OCI-LY1 (cell line): ENCODE results near the gene GMEB2.

Source experiments
- H2AFZ ChIP-seq: fragments of 200-600 bp; sonication (generic), shearing (Covaris generic); 2 replicates; pipeline ENCODE4 v1.6.0; 2014; ENCODE audit warnings: antibody characterized with exemption, mild to moderate bottlenecking, low read length
- H3F3A ChIP-seq: fragments of 200-600 bp; sonication (generic), shearing (Covaris generic); 2 replicates; pipeline ENCODE4 v1.6.0; 2014; ENCODE audit warnings: mild to moderate bottlenecking, antibody characterized with exemption, low read length, moderate library complexity; ENCODE audit not compliant: insufficient read depth
- H3K27ac ChIP-seq: fragments of 200-600 bp; sonication (generic); 2 replicates; pipeline ENCODE4 v1.5.1; 2014; ENCODE audit warnings: low read length, mixed run types, mild to moderate bottlenecking, low read depth; ENCODE audit not compliant: poor library complexity, severe bottlenecking
- H3K27me3 ChIP-seq: fragments of 200-600 bp; sonication (generic); 2 replicates; pipeline ENCODE4 v1.6.0; 2014; ENCODE audit warnings: antibody characterized with exemption, mild to moderate bottlenecking, low read length, moderate library complexity; ENCODE audit not compliant: insufficient read depth
- H3K36me3 ChIP-seq: fragments of 200-600 bp; sonication (generic); 2 replicates; pipeline ENCODE4 v1.6.1; 2014; ENCODE audit warnings: mild to moderate bottlenecking, antibody characterized with exemption, low read length, moderate library complexity, mixed read lengths; ENCODE audit not compliant: insufficient read depth
- H3K4me1 ChIP-seq: fragments of 200-600 bp; sonication (generic); 2 replicates; pipeline ENCODE4 v1.5.1; 2014; ENCODE audit warnings: mild to moderate bottlenecking, low read length, moderate library complexity; ENCODE audit not compliant: insufficient read depth, severe bottlenecking
- H3K4me2 ChIP-seq: fragments of 200-600 bp; sonication (generic), shearing (Covaris generic); 2 replicates; pipeline ENCODE4 v1.6.1; 2014; ENCODE audit warnings: low read length
- H3K4me3 ChIP-seq: fragments of 200-600 bp; sonication (generic); 2 replicates; pipeline ENCODE4 v1.5.1; 2014; ENCODE audit warnings: low read length, low read depth, mild to moderate bottlenecking, mixed read lengths; ENCODE audit not compliant: poor library complexity, severe bottlenecking
- H3K79me2 ChIP-seq: fragments of 200-600 bp; shearing (Covaris generic); 2 replicates; pipeline ENCODE4 v1.6.1; 2016; ENCODE audit warnings: mixed run types, low read length, mixed read lengths; ENCODE audit not compliant: insufficient read depth
- H3K9ac ChIP-seq: fragments of 200-600 bp; sonication (generic), shearing (Covaris generic); 2 replicates; pipeline ENCODE4 v1.6.1; 2014; ENCODE audit warnings: mild to moderate bottlenecking, low read length, mixed read lengths
- H3K9me2 ChIP-seq: fragments of 200-600 bp; sonication (generic), shearing (Covaris generic); 2 replicates; pipeline ENCODE4 v1.6.1; 2014; ENCODE audit warnings: low read depth, mild to moderate bottlenecking, low read length, mixed read lengths
- H3K9me3 ChIP-seq: fragments of 200-600 bp; shearing (Covaris generic); 2 replicates; pipeline ENCODE4 v1.6.1; 2014; ENCODE audit warnings: low read length, mixed read lengths
- H4K20me1 ChIP-seq: fragments of 200-600 bp; sonication (generic), shearing (Covaris generic); 2 replicates; pipeline ENCODE4 v1.6.0; 2016; ENCODE audit warnings: mild to moderate bottlenecking, low read length; ENCODE audit not compliant: insufficient read depth
- CTCF ChIP-seq: fragments of 200-600 bp; sonication (generic), shearing (Covaris generic); IDR thresholded peaks from 2 replicates; pipeline ENCODE4 v1.5.1; 2017; ENCODE audit warnings: mild to moderate bottlenecking, antibody characterized with exemption, low read length, moderate library complexity, mixed read lengths
- EZH2 ChIP-seq: fragments of 200-600 bp; sonication (generic), shearing (Covaris generic); IDR thresholded peaks from 2 replicates; pipeline ENCODE4 v1.8.0; 2017; ENCODE audit warnings: borderline replicate concordance, mixed run types, mild to moderate bottlenecking, antibody characterized with exemption, low read length, moderate library complexity, mixed read lengths

GMEB2 gene

GRCh38 chr20:63665708-63666107 is 38.8 kb upstream of the GMEB2 start:
- Histone ChIP-seq H3K9ac (no peak overlapping the region), H4K20me1 (no peaks in the 10 kb centered on the region), H3K27ac (no peak overlapping the region), H3K9me3 (no peaks in the 10 kb centered on the region), H3K4me2 (no peak overlapping the region), H3K4me3 (no peak overlapping the region), H3K27me3 (no peaks in the 10 kb centered on the region), H3K79me2 (no peaks in the 10 kb centered on the region), H2AFZ (no peak overlapping the region), H3K4me1 (no peaks in the 10 kb centered on the region), H3K36me3 (peaks cover 61% of the 10 kb centered on the region), H3K9me2 (no peaks in the 10 kb centered on the region), H3F3A (no peaks in the 10 kb centered on the region)
- no peak for TF ChIP-seq CTCF
- TF ChIP-seq EZH2: no peak

GRCh38 chr20:63664861-63665594 is 38.1 kb upstream of the GMEB2 start:
- TF ChIP-seq EZH2 (no peak), CTCF (no peak)
- Histone ChIP-seq H4K20me1 (no peaks in the 10 kb centered on the region), H3K27ac (no peak overlapping the region), H2AFZ (no peak overlapping the region), H3F3A (no peaks in the 10 kb centered on the region), H3K36me3 (peaks cover 66% of the 10 kb centered on the region), H3K27me3 (no peaks in the 10 kb centered on the region), H3K4me1 (no peaks in the 10 kb centered on the region), H3K4me3 (no peak overlapping the region), H3K9ac (no peak overlapping the region), H3K79me2 (no peaks in the 10 kb centered on the region), H3K9me3 (no peaks in the 10 kb centered on the region), H3K4me2 (no peak overlapping the region), H3K9me2 (no peaks in the 10 kb centered on the region)

GRCh38 chr20:63664143-63664851 is 37.4 kb upstream of the GMEB2 start:
- Histone ChIP-seq H3K4me3 (no peak overlapping the region), H3K4me2 (no peak overlapping the region), H2AFZ (no peak overlapping the region), H3K9me3 (no peaks in the 10 kb centered on the region), H4K20me1 (no peaks in the 10 kb centered on the region), H3K9ac (no peak overlapping the region), H3K9me2 (no peaks in the 10 kb centered on the region), H3K36me3 (peaks cover 66% of the 10 kb centered on the region), H3K27ac (no peak overlapping the region), H3F3A (no peaks in the 10 kb centered on the region), H3K79me2 (no peaks in the 10 kb centered on the region), H3K4me1 (peaks cover 5% of the 10 kb centered on the region), H3K27me3 (no peaks in the 10 kb centered on the region)
- TF ChIP-seq EZH2 (no peak), CTCF (no peak)
